GM08714 (cell line): ENCODE results near the gene WDFY2.
"Not testable (repeated sequence)": the region's sequence is repeated elsewhere in the genome, so short reads cannot be mapped to it uniquely, and the experiment has no call there.

Source experiments
- H3K4me3 ChIP-seq: fragments of 200-500 bp; sonication (Bioruptor generic); 2 replicates; pipeline ENCODE4 v1.5.1; 2014; ENCODE audit warnings: mild to moderate bottlenecking, low read length, inconsistent platforms
- ZNF274 ChIP-seq: IDR thresholded peaks from 2 replicates; pipeline ENCODE4 v1.6.1; 2012; ENCODE audit warnings: mild to moderate bottlenecking, low read depth, low read length

The WDFY2 gene

DNA sequence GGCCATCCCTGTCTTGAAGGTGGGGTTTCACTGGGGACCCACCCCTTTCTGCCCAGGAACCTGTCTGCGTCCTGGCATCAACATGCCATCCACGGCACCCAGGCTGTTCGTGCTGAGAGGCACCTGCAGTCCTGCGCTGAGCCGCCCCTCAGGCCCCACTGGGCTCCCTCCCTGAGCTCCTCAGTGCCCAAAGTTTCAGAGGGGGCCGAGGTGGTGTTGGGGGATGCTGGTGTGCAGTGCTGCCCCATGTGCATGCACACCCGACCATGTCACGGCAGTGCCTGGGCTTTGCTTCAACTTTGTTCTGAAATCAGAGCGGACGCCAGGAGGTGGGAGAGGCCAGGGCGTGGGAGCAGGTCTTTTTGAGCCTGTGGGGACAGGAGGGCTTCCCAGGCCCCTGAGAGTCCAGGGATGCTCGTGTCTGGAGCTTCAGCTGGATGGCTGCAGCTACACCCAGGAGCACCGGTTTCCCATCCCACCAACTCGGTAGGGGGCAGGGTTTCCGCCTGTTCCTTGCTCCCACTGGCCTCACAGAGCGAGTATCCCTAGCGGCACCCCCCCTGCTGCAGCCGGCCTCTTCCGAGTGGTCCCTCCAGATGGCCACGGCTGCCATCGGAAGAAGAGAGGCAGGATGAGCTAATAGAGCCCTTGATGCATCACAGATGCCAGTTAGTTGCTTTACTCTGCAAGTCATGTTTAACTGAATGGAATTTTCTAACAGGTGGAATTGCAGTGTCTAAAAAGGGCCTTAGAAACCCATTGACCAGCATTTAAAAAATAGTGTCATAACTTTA, 44.0 kb downstream of the WDFY2 start:
- no peak for TF ChIP-seq ZNF274
- no peak overlapping the region for H3K4me3 ChIP-seq

DNA sequence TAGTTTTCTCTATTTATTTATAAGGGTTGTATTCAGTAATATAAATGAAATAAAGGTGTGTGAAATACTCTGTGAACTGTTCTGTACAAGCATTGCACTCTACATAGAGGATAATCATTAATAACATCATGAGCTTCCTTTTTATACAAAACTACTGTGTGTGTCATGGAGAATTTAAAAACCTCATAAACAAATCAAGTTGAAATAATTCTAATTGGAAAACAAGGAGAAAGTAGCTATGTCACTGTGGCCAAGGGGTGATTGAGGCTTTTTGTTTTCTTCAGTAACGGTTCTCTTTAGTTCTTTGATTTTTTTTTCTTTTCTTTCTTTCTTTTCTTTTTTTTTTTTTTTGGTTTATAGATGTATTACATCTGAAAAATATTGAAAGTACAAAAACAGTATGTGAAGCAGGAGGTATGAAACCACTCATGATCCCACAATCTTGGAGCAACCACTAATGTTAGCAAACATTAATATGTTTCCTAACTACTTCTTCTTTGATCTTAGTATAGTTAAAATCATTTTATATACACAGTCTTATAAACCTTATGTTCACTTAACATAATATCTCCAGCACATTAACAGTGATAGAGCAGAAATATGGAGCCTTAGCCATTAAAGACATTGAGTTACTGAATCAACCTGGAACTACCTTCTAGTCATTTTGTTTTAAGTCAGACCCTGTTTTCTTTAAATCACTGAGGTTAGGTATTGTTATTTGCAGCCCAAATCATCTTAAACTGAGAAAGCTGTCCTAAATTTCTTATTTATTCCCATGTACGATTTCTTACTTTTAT, 45.4 kb downstream of the WDFY2 start:
- no peak overlapping the region for H3K4me3 ChIP-seq
- no peak for TF ChIP-seq ZNF274

DNA sequence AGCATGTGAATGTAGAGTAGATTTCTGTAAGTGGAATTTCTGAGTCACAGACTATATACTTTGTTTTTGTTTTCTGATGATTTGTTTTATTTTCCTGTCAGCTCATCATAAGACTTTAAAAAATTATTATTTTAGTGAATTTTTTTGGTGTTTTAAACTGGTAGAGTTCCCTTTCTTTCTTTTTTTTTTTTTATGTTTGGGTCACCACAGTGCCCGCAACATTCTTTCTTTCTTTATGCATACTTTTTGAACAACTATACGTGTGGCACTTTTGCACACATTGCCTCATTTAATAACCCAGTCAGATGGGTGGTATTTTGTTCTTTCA, 46.0 kb downstream of the WDFY2 start:
- TF ChIP-seq ZNF274: no peak
- no peak overlapping the region for H3K4me3 ChIP-seq

DNA sequence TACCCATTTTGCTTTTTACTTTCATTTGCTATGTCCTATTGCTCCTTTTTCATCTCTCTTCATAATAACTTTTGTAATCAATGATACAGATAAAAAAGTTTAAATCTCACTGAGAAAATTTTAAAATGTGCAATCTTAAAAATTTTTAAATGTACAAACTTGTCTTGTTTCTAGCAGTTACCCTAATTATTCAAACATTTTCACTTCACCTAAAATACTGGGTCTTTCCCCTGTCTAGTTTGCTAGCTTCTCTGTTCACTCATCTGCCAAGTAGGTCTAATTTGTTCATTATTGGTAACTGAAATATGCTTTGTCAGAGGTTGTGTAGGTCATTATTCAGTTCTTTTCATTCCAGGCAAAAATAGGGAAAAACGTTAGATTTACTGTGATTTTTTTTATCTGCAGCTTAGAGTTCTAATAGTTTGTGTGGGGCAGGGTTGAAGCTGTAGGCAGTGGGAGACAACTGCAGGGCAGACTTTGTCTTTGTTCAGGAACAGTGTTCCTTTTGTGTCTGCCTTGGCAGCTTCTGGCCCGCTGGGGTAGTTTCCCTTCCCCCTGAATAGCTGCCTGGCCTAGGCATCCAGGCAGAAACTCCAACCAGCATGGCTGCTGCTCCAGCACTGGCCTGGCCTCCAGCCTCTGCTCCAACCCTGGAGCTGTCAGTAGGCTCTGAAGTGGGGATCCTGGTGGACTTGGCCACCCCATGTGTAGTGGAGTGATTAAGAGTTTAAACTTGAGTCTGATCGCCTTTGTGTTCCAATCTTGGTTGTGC, 48.5 kb downstream of the WDFY2 start:
- no peak for TF ChIP-seq ZNF274
- H3K4me3 ChIP-seq: no peak overlapping the region

DNA sequence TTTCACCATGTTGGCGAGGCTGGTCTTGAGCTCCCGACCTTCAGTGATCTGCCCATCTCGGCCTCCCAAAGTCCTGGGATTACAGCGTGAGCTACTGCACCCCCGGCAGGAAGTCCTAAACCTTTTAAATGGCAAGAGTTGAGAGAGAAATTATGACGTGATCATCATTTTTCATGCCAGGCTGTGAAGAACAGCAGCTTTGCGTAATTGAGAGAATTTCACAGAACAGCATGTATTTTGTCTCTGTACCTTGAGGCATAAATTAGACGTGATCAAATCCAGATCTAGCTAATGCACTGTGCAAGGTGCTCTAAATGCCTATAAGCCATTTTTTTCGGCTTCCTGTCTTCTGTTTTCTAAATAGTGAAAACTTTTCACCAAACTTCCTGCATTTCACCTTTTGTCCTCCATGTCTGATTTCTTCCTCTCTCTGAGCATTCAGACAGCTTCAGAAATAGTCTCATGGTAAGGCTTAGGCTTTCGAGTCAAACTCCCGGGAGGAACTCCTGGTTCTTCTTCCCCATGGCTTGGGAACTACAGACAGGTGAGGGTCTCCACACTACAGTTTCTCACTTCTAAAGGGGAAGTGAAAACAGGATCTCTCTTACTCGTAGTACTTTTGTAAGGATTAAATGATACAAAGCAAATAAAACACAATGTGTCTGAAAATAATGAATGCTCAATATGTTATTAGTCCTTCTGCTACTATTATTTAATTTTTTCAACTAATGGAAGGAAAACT, 51.0 kb downstream of the WDFY2 start:
- TF ChIP-seq ZNF274: no peak
- H3K4me3 ChIP-seq: no peak overlapping the region

DNA sequence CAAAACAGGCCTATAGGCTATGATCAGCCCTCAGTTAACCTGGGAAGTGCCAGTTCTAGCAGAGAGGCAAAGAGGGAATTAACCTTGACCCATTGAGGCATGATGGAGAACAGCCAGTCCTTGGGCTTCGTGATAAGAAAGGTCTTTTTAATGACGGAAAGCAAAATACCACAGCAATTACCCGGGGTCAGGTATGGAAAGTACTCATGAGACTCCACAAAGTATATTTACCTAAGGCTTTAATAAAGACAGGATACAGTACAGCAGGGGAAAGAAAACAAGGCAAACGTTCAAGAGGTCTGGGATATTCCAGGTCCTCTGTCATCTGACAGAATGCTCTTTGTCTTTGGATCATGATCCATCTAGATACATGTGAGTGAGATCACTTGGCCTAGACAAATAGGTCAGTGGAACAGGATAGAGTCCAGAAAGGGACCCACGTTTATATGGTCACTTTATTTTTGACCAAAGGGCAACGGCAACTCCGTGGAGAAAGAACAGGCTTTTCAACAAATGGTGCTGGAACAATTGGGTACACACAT, 52.2 kb downstream of the WDFY2 start:
- TF ChIP-seq ZNF274: no peak
- H3K4me3 ChIP-seq: no peak overlapping the region

DNA sequence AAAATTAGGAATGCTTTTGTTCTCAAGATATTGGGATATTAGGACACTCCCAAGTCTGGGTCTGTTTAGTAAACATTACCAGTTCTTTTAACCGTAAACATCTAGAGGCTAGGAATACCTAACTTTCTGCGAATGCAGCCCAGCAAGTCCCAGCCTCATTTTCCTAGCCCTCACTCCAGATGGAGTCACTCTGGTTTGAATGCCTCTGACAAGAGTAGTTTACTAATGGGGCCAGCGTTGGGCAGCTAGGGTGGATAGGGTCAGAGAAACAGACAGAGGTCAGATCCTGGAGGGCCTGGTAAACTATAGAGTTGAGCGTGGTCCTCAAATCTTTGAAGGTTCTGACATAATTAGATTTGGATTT, 53.6 kb downstream of the WDFY2 start:
- H3K4me3 ChIP-seq: no peak overlapping the region
- no peak for TF ChIP-seq ZNF274

DNA sequence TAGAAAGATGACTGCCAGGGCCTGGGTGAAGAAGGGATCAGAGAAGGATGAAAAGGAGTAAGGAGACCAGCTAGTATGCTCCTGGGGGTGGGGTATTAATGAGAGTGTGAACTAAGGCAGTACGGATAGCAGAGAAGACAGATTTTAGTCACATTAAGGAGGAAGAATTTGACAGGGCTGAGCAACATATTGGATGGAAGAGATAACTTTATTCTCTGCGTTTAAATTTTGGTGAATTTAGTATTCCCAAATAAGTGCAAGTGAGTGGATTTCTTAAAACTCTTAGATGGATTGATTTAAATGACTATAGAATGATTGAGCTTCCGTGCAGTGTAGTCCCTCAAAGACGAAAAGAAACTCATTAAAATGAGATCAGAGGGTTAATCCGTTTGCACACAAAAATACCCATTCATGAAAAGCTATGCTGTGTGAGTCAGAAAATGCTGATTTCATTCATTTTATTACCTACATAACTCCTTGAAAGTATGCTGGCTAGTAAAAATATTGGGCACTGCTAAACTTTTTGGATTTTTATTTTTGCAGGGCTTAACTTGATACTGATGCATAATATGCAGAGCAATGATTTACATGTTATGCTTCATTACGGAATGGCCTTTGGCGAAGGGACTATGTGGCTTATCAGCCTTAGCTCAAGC, 54.1 kb downstream of the WDFY2 start:
- no peak for TF ChIP-seq ZNF274
- H3K4me3 ChIP-seq: no peak overlapping the region

DNA sequence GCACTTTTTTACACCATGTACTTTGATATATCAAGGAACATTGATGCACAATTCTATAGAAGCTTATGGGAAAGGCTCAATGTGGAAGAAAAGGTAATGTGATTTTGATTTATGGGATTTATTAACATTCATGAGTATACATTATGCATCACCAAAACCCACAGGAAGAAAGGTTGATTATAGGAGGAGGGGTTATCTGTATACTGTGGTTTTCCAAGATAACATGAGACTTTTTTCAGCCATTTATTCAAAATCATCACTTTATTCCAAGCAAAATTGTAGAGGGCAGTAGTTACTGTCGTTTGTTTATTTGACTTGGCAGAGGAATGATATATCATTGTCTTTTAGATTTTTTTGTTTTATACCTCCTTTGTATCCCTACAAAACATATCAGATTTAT, 54.9 kb downstream of the WDFY2 start:
- TF ChIP-seq ZNF274: no peak
- no peak overlapping the region for H3K4me3 ChIP-seq

DNA sequence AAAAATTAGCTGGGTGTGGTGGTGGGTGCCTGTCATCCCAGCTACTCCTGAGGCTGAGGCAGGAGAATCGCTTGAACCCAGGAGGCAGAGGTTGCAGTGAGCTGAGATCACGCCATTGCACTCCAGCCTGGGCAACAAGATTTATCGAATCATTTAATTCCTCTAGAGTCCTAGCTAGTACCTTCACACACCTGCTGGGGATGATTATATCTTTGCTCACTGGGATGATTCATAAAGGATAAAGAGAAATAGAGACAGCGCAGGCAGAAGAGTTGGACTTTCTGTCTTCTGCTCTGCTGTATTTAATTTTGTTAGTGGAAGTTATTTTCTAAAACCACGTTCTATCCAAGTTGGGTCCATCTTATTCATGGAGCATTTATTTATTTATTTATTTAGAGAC, 56.4 kb downstream of the WDFY2 start:
- not testable (repeated sequence) for H3K4me3 ChIP-seq

DNA sequence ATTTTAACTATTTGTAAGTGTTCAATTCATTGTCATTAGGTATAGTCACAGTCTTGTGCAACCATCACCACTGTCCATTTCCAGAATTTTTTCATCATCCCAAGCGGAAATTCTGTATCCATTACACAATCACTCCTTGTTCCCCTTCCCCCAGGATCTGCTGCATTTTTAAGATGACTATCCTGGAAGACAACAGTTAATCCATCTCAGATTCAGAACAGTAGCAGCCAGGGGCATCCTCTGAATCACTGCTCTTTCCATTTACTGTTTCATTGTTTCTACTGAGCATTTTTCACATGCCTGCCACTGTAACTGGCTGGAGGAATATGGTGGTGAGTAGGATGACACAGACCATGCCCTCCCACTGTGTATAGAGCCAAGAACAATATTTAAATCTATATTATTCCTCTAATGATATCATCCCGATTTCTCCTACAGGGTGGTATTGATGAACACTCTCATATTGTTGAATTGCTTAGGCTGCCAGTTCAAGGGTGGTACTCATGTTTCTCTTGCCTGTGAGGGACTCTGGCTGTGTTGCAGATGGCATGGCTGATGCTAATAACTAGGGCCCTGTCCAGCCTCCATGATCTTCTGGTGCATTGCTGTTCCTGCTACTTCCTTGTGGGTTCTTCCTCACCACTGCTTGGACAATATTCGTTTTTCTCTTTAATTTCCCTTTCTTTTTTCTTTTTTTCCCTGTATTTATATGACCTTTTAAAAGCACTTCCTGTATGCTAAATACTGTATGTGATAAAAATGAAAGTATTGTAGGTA, 59.0 kb downstream of the WDFY2 start:
- TF ChIP-seq ZNF274: no peak
- no peak overlapping the region for H3K4me3 ChIP-seq

DNA sequence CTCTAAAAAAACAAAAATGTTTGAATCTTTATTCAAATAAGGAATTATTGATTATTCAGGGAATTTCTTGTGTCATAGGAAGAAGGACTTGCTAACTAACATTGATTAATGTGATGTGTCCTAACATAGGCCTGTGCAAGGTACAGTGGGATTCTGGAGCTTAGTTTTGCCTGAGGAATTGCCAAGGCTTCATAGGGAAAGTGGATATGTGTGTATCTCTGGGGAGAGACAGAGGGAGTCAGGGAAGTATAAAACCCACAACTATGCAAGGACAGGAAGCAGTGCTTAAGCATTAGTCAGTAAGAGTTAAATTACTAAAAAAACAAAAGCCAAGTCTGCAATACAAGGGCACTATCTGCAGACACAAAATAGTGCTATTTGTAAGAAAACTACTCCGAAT, 59.6 kb downstream of the WDFY2 start:
- no peak for TF ChIP-seq ZNF274
- no peak overlapping the region for H3K4me3 ChIP-seq

DNA sequence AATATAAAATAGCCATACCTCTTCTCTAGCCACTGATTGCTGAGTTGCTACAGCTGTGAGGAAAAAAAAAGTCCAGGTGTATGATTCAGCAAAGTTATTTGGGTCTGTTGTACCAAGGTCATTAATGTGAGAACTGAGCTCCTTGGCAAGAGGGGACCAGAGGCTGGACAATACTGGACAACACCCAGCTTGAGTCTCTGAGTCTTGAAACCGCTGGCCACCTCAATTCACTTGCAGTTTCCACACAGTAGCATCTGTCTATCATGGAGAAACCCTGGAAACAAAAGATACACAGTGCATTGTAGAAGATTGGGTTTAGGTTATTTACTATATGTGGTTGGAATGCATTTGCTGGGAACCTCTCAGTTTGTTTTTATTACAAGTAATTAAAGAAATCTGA, 60.4 kb downstream of the WDFY2 start:
- TF ChIP-seq ZNF274: no peak
- H3K4me3 ChIP-seq: no peak overlapping the region

DNA sequence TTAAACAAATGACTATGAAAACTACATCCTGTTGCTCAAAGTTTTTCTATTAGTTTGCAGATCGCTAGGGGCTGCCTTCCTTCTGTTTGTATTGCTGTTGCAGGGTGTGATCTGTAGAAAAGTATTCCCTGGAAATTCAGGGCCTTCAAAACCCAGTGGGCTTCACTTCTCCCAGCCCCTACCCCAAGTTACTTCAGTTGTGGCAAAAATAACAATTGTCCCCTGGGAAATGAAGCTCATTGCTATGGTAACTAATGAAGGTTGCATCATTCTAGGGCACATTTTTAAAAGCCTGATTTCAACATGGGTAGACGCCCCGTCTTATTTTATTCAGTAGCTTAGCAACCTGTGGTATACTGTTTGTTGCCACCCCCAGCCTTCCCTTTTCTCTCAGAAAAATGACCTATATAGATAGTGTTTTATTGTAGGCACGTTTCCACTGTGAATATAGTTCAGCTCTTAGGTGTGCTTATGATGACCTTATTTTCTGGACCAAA, 60.9 kb downstream of the WDFY2 start:
- H3K4me3 ChIP-seq: no peak overlapping the region
- no peak for TF ChIP-seq ZNF274
